Ectodermal cell (in vitro differentiated cells): ENCODE data around the gene RFTN1.

Experiments used
- H3K27ac ChIP-seq: 2 replicates; pipeline ENCODE4 v1.7.0; 2013; ENCODE audit warnings: mild to moderate bottlenecking, low read depth, low read length; ENCODE audit not compliant: insufficient read depth, poor library complexity, severe bottlenecking
- H3K27me3 ChIP-seq: 2 replicates; pipeline ENCODE4 v1.7.0; 2013; ENCODE audit warnings: mild to moderate bottlenecking, low read length; ENCODE audit not compliant: insufficient read depth, control insufficient read depth, poor library complexity, severe bottlenecking
- H3K36me3 ChIP-seq: one replicate; pipeline ENCODE4 v1.7.0; 2013; ENCODE audit warnings: low read length; ENCODE audit not compliant: control insufficient read depth, insufficient read depth
- H3K4me1 ChIP-seq: one replicate; pipeline ENCODE4 v1.7.0; 2013; ENCODE audit warnings: low read length; ENCODE audit not compliant: control insufficient read depth, insufficient read depth
- H3K4me3 ChIP-seq: 2 replicates; pipeline ENCODE4 v1.7.0; 2013; ENCODE audit warnings: low read depth, low read length, control low read depth; ENCODE audit not compliant: insufficient read depth
- H3K9me3 ChIP-seq: 2 replicates; pipeline ENCODE4 v1.7.0; 2013; ENCODE audit warnings: mild to moderate bottlenecking, low read length, moderate library complexity; ENCODE audit not compliant: control insufficient read depth
- WGBS, 2 experiments: methylation state at CpG; one replicate each; pipeline ENCODE4 v1.1.7; 2013; ENCODE audit warnings: missing lambda C conversion rate in 2 of 2; 5-methylcytosine and 5-hydroxymethylcytosine counted together

Gene RFTN1

GRCh38 chr3:16410659-16411058, 102.8 kb downstream of the RFTN1 start:
- H3K27ac ChIP-seq, result no peak overlapping the region
- no peaks in the 10 kb centered on the region for H3K4me1 ChIP-seq
- H3K36me3 ChIP-seq, result no peaks in the 10 kb centered on the region
- H3K9me3 ChIP-seq, result no peaks in the 10 kb centered on the region
- H3K27me3 ChIP-seq, result no peaks in the 10 kb centered on the region
- WGBS, 2 experiments, result 86 to 87% methylated on average over 3 of the region's 3 CpGs
- no peak overlapping the region for H3K4me3 ChIP-seq

- WGBS, 2 experiments, result 86 to 88% methylated on average over 6 of the region's 6 CpGs
- Histone ChIP-seq H3K36me3 (no peaks in the 10 kb centered on the region), H3K4me1 (no peaks in the 10 kb centered on the region), H3K27me3 (no peaks in the 10 kb centered on the region), H3K9me3 (no peaks in the 10 kb centered on the region), H3K27ac (no peak overlapping the region), H3K4me3 (no peak overlapping the region)
These were observed 104.5 kb downstream of the RFTN1 start for GRCh38 chr3:16409032-16409431.

GRCh38 chr3:16407366-16407765, 106.1 kb downstream of the RFTN1 start:
- Histone ChIP-seq H3K27me3 (no peaks in the 10 kb centered on the region), H3K4me1 (no peaks in the 10 kb centered on the region), H3K4me3 (no peak overlapping the region), H3K27ac (no peak overlapping the region), H3K9me3 (no peaks in the 10 kb centered on the region), H3K36me3 (no peaks in the 10 kb centered on the region)
- 97 to 99% methylated on average over 2 of the region's 2 CpGs for WGBS, 2 experiments

GRCh38 chr3:16406579-16406978, 106.9 kb downstream of the RFTN1 start:
- Histone ChIP-seq H3K4me1 (no peaks in the 10 kb centered on the region), H3K27me3 (no peaks in the 10 kb centered on the region), H3K9me3 (no peaks in the 10 kb centered on the region), H3K4me3 (no peak overlapping the region), H3K27ac (no peak overlapping the region), H3K36me3 (no peaks in the 10 kb centered on the region)
- 89 to 94% methylated on average over 1 to 2 of the region's 2 CpGs for WGBS, 2 experiments

GRCh38 chr3:16406166-16406565, 107.3 kb downstream of the RFTN1 start:
- Histone ChIP-seq H3K27ac (no peak overlapping the region), H3K9me3 (no peaks in the 10 kb centered on the region), H3K36me3 (no peaks in the 10 kb centered on the region), H3K4me1 (no peaks in the 10 kb centered on the region), H3K4me3 (no peak overlapping the region), H3K27me3 (no peaks in the 10 kb centered on the region)
- 92 to 97% methylated on average over 6 of the region's 6 CpGs for WGBS, 2 experiments

GRCh38 chr3:16404349-16404895, 109.1 kb downstream of the RFTN1 start:
- Histone ChIP-seq H3K9me3 (no peaks in the 10 kb centered on the region), H3K36me3 (no peaks in the 10 kb centered on the region), H3K4me1 (peaks cover 6% of the 10 kb centered on the region), H3K27me3 (no peaks in the 10 kb centered on the region), H3K4me3 (no peak overlapping the region), H3K27ac (no peak overlapping the region)
- 96 to 98% methylated on average over 6 of the region's 6 CpGs for WGBS, 2 experiments

GRCh38 chr3:16402451-16402850, 111.0 kb downstream of the RFTN1 start:
- Histone ChIP-seq H3K4me3 (no peak overlapping the region), H3K27ac (no peak overlapping the region)

GRCh38 chr3:16401273-16401672, 112.2 kb downstream of the RFTN1 start:
- peaks cover 10% of the 10 kb centered on the region for H3K4me1 ChIP-seq
- H3K9me3 ChIP-seq, result no peaks in the 10 kb centered on the region
- no peak overlapping the region for H3K27ac ChIP-seq
- H3K27me3 ChIP-seq, result no peaks in the 10 kb centered on the region
- no peaks in the 10 kb centered on the region for H3K36me3 ChIP-seq
- H3K4me3 ChIP-seq, result no peak overlapping the region
- 89 to 91% methylated on average over 5 of the region's 5 CpGs for WGBS, 2 experiments

More at GRCh38 chr3:16402451-16402850, 111.0 kb downstream of the RFTN1 start:
- Histone ChIP-seq H3K4me1 (peaks cover 10% of the 10 kb centered on the region), H3K36me3 (no peaks in the 10 kb centered on the region), H3K27me3 (no peaks in the 10 kb centered on the region), H3K9me3 (no peaks in the 10 kb centered on the region)
- 96 to 97% methylated on average over 6 of the region's 6 CpGs for WGBS, 2 experiments

GRCh38 chr3:16400106-16400931, 113.2 kb downstream of the RFTN1 start:
- Histone ChIP-seq H3K4me3 (no peak overlapping the region), H3K27ac (no peak overlapping the region), H3K27me3 (no peaks in the 10 kb centered on the region), H3K4me1 (peaks cover 10% of the 10 kb centered on the region), H3K36me3 (no peaks in the 10 kb centered on the region), H3K9me3 (no peaks in the 10 kb centered on the region)
- 91 to 95% methylated on average over 10 to 11 of the region's 11 CpGs for WGBS, 2 experiments

GRCh38 chr3:16399473-16399872, 114.0 kb downstream of the RFTN1 start:
- no peaks in the 10 kb centered on the region for H3K36me3 ChIP-seq
- no peaks in the 10 kb centered on the region for H3K27me3 ChIP-seq
- H3K9me3 ChIP-seq, result no peaks in the 10 kb centered on the region
- no peak overlapping the region for H3K27ac ChIP-seq
- 53 to 54% methylated on average over 6 of the region's 6 CpGs for WGBS, 2 experiments
- no peak overlapping the region for H3K4me3 ChIP-seq
- H3K4me1 ChIP-seq, result peaks cover 10% of the 10 kb centered on the region
